Testis (tissue), 2 donors: ENCODE data around the gene VDAC1.

ENCODE experiments used
- POLR2A ChIP-seq: fragments of 450-650 bp; IDR thresholded peaks from one replicate; pipeline ENCODE4 v1.6.1; 2017; ENCODE audit warnings: antibody characterized with exemption, mild to moderate bottlenecking, moderate library complexity
- TF ChIP-seq, protein P1 (sequence below), 3 experiments: fragments of 450-650 bp in 2 of 3; fragments of 200-600 bp in 1 of 3; sonication (generic) in 1 of 3; IDR thresholded peaks; one replicate each; pipeline ENCODE4 v1.5.1; 2016 to 2019; ENCODE audit warnings: antibody characterized with exemption in 3 of 3, mild to moderate bottlenecking in 2 of 3, moderate library complexity in 1 of 3

- TF ChIP-seq, protein P1, sequence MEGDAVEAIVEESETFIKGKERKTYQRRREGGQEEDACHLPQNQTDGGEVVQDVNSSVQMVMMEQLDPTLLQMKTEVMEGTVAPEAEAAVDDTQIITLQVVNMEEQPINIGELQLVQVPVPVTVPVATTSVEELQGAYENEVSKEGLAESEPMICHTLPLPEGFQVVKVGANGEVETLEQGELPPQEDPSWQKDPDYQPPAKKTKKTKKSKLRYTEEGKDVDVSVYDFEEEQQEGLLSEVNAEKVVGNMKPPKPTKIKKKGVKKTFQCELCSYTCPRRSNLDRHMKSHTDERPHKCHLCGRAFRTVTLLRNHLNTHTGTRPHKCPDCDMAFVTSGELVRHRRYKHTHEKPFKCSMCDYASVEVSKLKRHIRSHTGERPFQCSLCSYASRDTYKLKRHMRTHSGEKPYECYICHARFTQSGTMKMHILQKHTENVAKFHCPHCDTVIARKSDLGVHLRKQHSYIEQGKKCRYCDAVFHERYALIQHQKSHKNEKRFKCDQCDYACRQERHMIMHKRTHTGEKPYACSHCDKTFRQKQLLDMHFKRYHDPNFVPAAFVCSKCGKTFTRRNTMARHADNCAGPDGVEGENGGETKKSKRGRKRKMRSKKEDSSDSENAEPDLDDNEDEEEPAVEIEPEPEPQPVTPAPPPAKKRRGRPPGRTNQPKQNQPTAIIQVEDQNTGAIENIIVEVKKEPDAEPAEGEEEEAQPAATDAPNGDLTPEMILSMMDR (IDR thresholded peaks at IDR 0.05) = no peak
- TF ChIP-seq POLR2A = no peak
Observed at GRCh38 chr5:133981714-133982113, 23.1 kb downstream of the VDAC1 start.
